RWPE2 (cell line): ENCODE data around the gene GPR152.

Source experiments
- ATAC-seq: fragments of 200-7000 bp; cut with Tn5 transposase; 3 replicates; pipeline ENCODE4 v1.9.1; 2021; ENCODE audit warnings: low read depth
- DNase-seq: peaks from one replicate; pipeline ENCODE4 v3.0.0-alpha.2; 2020; ENCODE audit warnings: low spot score
- H3K27ac ChIP-seq: fragments of 450-650 bp; 2 replicates; pipeline ENCODE4 v1.5.1; 2017; ENCODE audit warnings: mild to moderate bottlenecking; ENCODE audit not compliant: poor library complexity, severe bottlenecking
- H3K27me3 ChIP-seq: fragments of 250-450 bp; sonication (Bioruptor Pico); 2 replicates; pipeline ENCODE4 v1.5.1; 2021; ENCODE audit warnings: mild to moderate bottlenecking, moderate library complexity; ENCODE audit not compliant: insufficient read depth, poor library complexity, severe bottlenecking
- H3K36me3 ChIP-seq: fragments of 250-450 bp; sonication (Bioruptor Pico); 2 replicates; pipeline ENCODE4 v1.5.1; 2020; ENCODE audit warnings: low read depth, mild to moderate bottlenecking, moderate library complexity
- H3K4me1 ChIP-seq: fragments of 250-450 bp; sonication (Bioruptor Pico); 2 replicates; pipeline ENCODE4 v1.5.1; 2021; ENCODE audit warnings: mild to moderate bottlenecking, moderate library complexity; ENCODE audit not compliant: insufficient read depth, poor library complexity, severe bottlenecking
- H3K4me3 ChIP-seq: fragments of 250-450 bp; sonication (Bioruptor Pico); 2 replicates; pipeline ENCODE4 v1.5.1; 2021; ENCODE audit warnings: mild to moderate bottlenecking, moderate library complexity; ENCODE audit not compliant: severe bottlenecking
- H3K9me3 ChIP-seq: fragments of 250-450 bp; sonication (Bioruptor Pico); 2 replicates; pipeline ENCODE4 v1.5.1; 2021; ENCODE audit warnings: mild to moderate bottlenecking, moderate library complexity; ENCODE audit not compliant: severe bottlenecking
- TF ChIP-seq, protein P1 (sequence below): fragments of 450-650 bp; IDR thresholded peaks from one replicate; pipeline ENCODE4 v1.5.1; 2017; ENCODE audit warnings: mild to moderate bottlenecking, moderate library complexity; ENCODE audit not compliant: poor library complexity, severe bottlenecking

GPR152 gene

GRCh38 chr11:67419325-67420049 lies 33.0 kb downstream of the GPR152 start:
- Histone ChIP-seq H3K9me3 (no peaks in the 10 kb centered on the region), H3K27ac (no peak overlapping the region), H3K4me3 (no peak overlapping the region), H3K27me3 (no peaks in the 10 kb centered on the region), H3K4me1 (peaks cover 3% of the 10 kb centered on the region), H3K36me3 (no peaks in the 10 kb centered on the region)
- TF ChIP-seq, protein P1, sequence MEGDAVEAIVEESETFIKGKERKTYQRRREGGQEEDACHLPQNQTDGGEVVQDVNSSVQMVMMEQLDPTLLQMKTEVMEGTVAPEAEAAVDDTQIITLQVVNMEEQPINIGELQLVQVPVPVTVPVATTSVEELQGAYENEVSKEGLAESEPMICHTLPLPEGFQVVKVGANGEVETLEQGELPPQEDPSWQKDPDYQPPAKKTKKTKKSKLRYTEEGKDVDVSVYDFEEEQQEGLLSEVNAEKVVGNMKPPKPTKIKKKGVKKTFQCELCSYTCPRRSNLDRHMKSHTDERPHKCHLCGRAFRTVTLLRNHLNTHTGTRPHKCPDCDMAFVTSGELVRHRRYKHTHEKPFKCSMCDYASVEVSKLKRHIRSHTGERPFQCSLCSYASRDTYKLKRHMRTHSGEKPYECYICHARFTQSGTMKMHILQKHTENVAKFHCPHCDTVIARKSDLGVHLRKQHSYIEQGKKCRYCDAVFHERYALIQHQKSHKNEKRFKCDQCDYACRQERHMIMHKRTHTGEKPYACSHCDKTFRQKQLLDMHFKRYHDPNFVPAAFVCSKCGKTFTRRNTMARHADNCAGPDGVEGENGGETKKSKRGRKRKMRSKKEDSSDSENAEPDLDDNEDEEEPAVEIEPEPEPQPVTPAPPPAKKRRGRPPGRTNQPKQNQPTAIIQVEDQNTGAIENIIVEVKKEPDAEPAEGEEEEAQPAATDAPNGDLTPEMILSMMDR: no peak
- DNase-seq (no peak), ATAC-seq (no peak)

- TF ChIP-seq, protein P1: no peak
- H3K9me3 ChIP-seq: no peaks in the 10 kb centered on the region
- H3K36me3 ChIP-seq: no peaks in the 10 kb centered on the region
- ATAC-seq (no peak), DNase-seq (no peak)
- H3K4me1 ChIP-seq: peaks cover 3% of the 10 kb centered on the region
- no peak overlapping the region for H3K27ac ChIP-seq
- no peaks in the 10 kb centered on the region for H3K27me3 ChIP-seq
- H3K4me3 ChIP-seq: no peak overlapping the region
Measured at GRCh38 chr11:67418476-67419281, 33.9 kb downstream of the GPR152 start.

DNA sequence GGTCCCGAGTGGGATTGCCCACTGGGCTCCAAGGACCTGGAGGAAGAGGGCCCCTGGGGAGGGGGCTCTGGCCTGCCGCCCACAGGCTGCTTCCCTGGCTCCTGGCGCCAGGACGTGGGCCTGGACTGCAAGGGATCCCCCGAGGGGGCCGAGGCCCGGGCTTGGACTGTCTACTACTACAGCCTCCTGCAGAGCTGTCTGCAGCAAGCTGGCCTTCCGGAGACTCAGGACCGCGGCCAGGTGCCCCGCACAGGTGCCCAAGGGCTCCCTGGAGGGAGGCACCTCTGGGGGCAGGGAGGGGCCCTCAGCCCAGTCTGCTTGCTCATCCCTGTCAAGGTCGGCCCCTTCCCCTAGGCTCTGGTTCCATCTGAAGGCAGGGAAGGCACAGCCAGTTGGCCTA lies 35.1 kb downstream of the GPR152 start:
- TF ChIP-seq, protein P1: no peak
- Histone ChIP-seq H3K9me3 (no peaks in the 10 kb centered on the region), H3K36me3 (no peaks in the 10 kb centered on the region), H3K27me3 (no peaks in the 10 kb centered on the region), H3K4me3 (no peak overlapping the region), H3K4me1 (no peaks in the 10 kb centered on the region), H3K27ac (no peak overlapping the region)
- ATAC-seq (no peak), DNase-seq (no peak)

- Histone ChIP-seq H3K9me3 (no peaks in the 10 kb centered on the region), H3K4me3 (no peak overlapping the region), H3K27me3 (no peaks in the 10 kb centered on the region), H3K36me3 (no peaks in the 10 kb centered on the region), H3K27ac (no peak overlapping the region), H3K4me1 (no peaks in the 10 kb centered on the region)
- DNase-seq (no peak), ATAC-seq (no peak)
- TF ChIP-seq, protein P1: no peak
Measured at GRCh38 chr11:67416416-67417335, 35.9 kb downstream of the GPR152 start.
